DND-41 (cell line): ENCODE results near the gene LACC1.

Experiments used
- EZH2 ChIP-seq: IDR thresholded peaks from 3 replicates; pipeline ENCODE4 v1.6.1; 2012; ENCODE audit warnings: borderline replicate concordance, low read depth, mild to moderate bottlenecking, moderate library complexity, low read length, inconsistent platforms; ENCODE audit not compliant: severe bottlenecking
- TF ChIP-seq, protein P1 (sequence below): IDR thresholded peaks from 2 replicates; pipeline ENCODE4 v1.5.1; 2012; ENCODE audit warnings: borderline replicate concordance, low read length, moderate library complexity, mild to moderate bottlenecking; ENCODE audit not compliant: poor library complexity, severe bottlenecking; ENCODE audit errors: extremely low read depth

GRCh38 chr13:43877766-43878165 lies 1.9 kb upstream of the LACC1 start:
- TF ChIP-seq, protein P1, sequence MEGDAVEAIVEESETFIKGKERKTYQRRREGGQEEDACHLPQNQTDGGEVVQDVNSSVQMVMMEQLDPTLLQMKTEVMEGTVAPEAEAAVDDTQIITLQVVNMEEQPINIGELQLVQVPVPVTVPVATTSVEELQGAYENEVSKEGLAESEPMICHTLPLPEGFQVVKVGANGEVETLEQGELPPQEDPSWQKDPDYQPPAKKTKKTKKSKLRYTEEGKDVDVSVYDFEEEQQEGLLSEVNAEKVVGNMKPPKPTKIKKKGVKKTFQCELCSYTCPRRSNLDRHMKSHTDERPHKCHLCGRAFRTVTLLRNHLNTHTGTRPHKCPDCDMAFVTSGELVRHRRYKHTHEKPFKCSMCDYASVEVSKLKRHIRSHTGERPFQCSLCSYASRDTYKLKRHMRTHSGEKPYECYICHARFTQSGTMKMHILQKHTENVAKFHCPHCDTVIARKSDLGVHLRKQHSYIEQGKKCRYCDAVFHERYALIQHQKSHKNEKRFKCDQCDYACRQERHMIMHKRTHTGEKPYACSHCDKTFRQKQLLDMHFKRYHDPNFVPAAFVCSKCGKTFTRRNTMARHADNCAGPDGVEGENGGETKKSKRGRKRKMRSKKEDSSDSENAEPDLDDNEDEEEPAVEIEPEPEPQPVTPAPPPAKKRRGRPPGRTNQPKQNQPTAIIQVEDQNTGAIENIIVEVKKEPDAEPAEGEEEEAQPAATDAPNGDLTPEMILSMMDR, result no peak
- no peak for TF ChIP-seq EZH2
